HepG2 (cell line): Measurements from ENCODE around the gene LIMA1. TPM values are rescaled to one million over a fixed set of nuclear protein-coding genes. Genes with fewer than 3 reads are reported as not detected.

ENCODE experiments used
- ATAC-seq: fragments of 200-7000 bp; cut with Tn5 transposase; 3 replicates; pipeline ENCODE4 v1.9.1; 2020; ENCODE audit warnings: mild to moderate bottlenecking, moderate library complexity
- BruUV-seq: library from RNA; stranded (reverse); fragments of 400-500 nt; replicated peaks from 2 replicates; lab custom pipeline; 2021; lab: Mats Ljungman, UMichigan
- CTCF ChIA-PET: fragments of 300-600 bp; formaldehyde crosslinking; extraction: SDS; loops from one replicate; lab custom pipeline; 2021; ENCODE audit warnings: low total read pairs, inconsistent platforms, low intra/inter-chr PET ratio; lab: Yijun Ruan, JAX
- POLR2A ChIA-PET: fragments of 350-600 bp; sonication (Branson Sonifier 250); formaldehyde crosslinking; loops from one replicate; lab custom pipeline; 2020; ENCODE audit warnings: antibody characterized with exemption, inconsistent platforms; lab: Yijun Ruan, JAX
- DNase-seq: peaks from one replicate; pipeline ENCODE4 v3.0.0-alpha.2; 2015; ENCODE audit warnings: low spot score
- FAIRE-seq: peaks from 3 replicates; lab custom pipeline; 2011; peaks lifted over from hg19 to GRCh38; lab: Jason Lieb, UNC
- H2AFZ ChIP-seq: one replicate; pipeline ENCODE4 v1.6.1; 2011; ENCODE audit warnings: low read length, inconsistent platforms
- H3K27ac ChIP-seq: fragments of 300-600 bp; 3 replicates; pipeline ENCODE4 v1.8.0; 2011; ENCODE audit warnings: mixed run types, mild to moderate bottlenecking, mixed read lengths, low read length, inconsistent platforms; ENCODE audit not compliant: insufficient read depth; ENCODE audit errors: extremely low read length
- H3K27me3 ChIP-seq, 2 experiments: fragments of 200-600 bp in 1 of 2; 2 replicates in 1 of 2; 3 replicates in 1 of 2; pipeline versions ENCODE4 v1.6.0 to v1.8.0; 2011; ENCODE audit warnings: low read length in 2 of 2, mild to moderate bottlenecking in 2 of 2, moderate library complexity in 2 of 2, inconsistent platforms in 1 of 2; ENCODE audit not compliant: insufficient read depth in 2 of 2, control insufficient read depth in 1 of 2
- H3K36me3 ChIP-seq, 2 experiments: fragments of 200-600 bp in 1 of 2; replicated peaks in 1 of 2; 2 replicates in 1 of 2; 3 replicates in 1 of 2; pipeline versions ENCODE4 v1.5.1 to v1.8.0; 2011; ENCODE audit warnings: low read length in 2 of 2, inconsistent platforms in 1 of 2; ENCODE audit not compliant: insufficient read depth in 2 of 2, control insufficient read depth in 1 of 2
- H3K4me1 ChIP-seq: 2 replicates; pipeline ENCODE4 v1.5.1; 2012; ENCODE audit warnings: low read length, inconsistent platforms; ENCODE audit not compliant: insufficient read depth
- H3K4me2 ChIP-seq: 2 replicates; pipeline ENCODE4 v1.6.0; 2011; ENCODE audit warnings: low read depth, low read length, inconsistent platforms
- H3K4me3 ChIP-seq, 3 experiments: fragments of 200-600 bp in 1 of 3; sonication (generic), shearing (Covaris generic) in 1 of 3; replicated peaks in 1 of 3; 2 replicates each; pipeline ENCODE4 v1.5.1; 2011 to 2016; ENCODE audit warnings: low read length in 3 of 3, inconsistent platforms in 2 of 3, low read depth in 2 of 3, mild to moderate bottlenecking in 2 of 3, control low read depth in 1 of 3, mixed read lengths in 1 of 3; ENCODE audit not compliant: insufficient read depth in 1 of 3
- H3K79me2 ChIP-seq: one replicate; pipeline ENCODE4 v1.6.1; 2011; ENCODE audit warnings: low read length, inconsistent platforms; ENCODE audit not compliant: insufficient read depth
- H3K9ac ChIP-seq: 2 replicates; pipeline ENCODE4 v1.6.0; 2011; ENCODE audit warnings: mild to moderate bottlenecking, low read depth, low read length, inconsistent platforms; ENCODE audit not compliant: insufficient read depth
- H3K9me3 ChIP-seq: 2 replicates; pipeline ENCODE4 v1.5.1; 2012; ENCODE audit warnings: mild to moderate bottlenecking, low read length
- H4K20me1 ChIP-seq: 2 replicates; pipeline ENCODE4 v1.6.0; 2011; ENCODE audit warnings: inconsistent platforms, mild to moderate bottlenecking, low read length, moderate library complexity; ENCODE audit not compliant: insufficient read depth
- DNMT1 ChIP-seq: sonication (generic); formaldehyde crosslinking; IDR thresholded peaks from 2 replicates; pipeline ENCODE4 v1.5.1; 2020; ENCODE audit warnings: mild to moderate bottlenecking, missing genetic modification reagents
- EZH2 ChIP-seq: conservative IDR thresholded peaks from 2 replicates; pipeline ENCODE4 v1.6.1; 2012; ENCODE audit warnings: mild to moderate bottlenecking, low read depth, low read length, moderate library complexity
- HNRNPLL ChIP-seq: fragments of 200-400 bp; formaldehyde crosslinking; IDR thresholded peaks from 2 replicates; pipeline ENCODE4 v1.6.1; 2017; ENCODE audit warnings: mild to moderate bottlenecking, low read depth, low read length; ENCODE audit not compliant: poor library complexity, severe bottlenecking
- JARID2 ChIP-seq: sonication (generic); formaldehyde crosslinking; IDR thresholded peaks from 2 replicates; pipeline ENCODE4 v1.8.1; 2023; ENCODE audit warnings: missing genetic modification reagents, inconsistent platforms; ENCODE audit not compliant: insufficient replicate concordance
- PLRG1 ChIP-seq: fragments of 450-650 bp; conservative IDR thresholded peaks from 2 replicates; pipeline ENCODE4 v1.6.1; 2016
- RBFOX2 ChIP-seq: fragments of 200-400 bp; formaldehyde crosslinking; IDR thresholded peaks from 2 replicates; pipeline ENCODE4 v1.6.1; 2017; ENCODE audit warnings: low read depth, mild to moderate bottlenecking, low read length
- ZFP90 ChIP-seq: sonication (generic); formaldehyde crosslinking; IDR thresholded peaks from 2 replicates; pipeline ENCODE4 v1.8.0; 2022; ENCODE audit warnings: missing genetic modification reagents, mild to moderate bottlenecking, inconsistent platforms, borderline replicate concordance
- ZNF331 ChIP-seq: sonication (generic); formaldehyde crosslinking; IDR thresholded peaks from 2 replicates; pipeline ENCODE4 v1.4.0; 2020; ENCODE audit warnings: missing genetic modification reagents
- ZNF652 ChIP-seq: IDR thresholded peaks from 2 replicates; pipeline ENCODE4 v1.6.1; 2016; ENCODE audit warnings: low read depth, borderline replicate concordance
- ZNF780A ChIP-seq: sonication (generic); formaldehyde crosslinking; IDR thresholded peaks from 2 replicates; pipeline ENCODE4 v1.8.0; 2022; ENCODE audit warnings: mild to moderate bottlenecking, missing genetic modification reagents, moderate library complexity
- ZNF879 ChIP-seq: sonication (generic); formaldehyde crosslinking; IDR thresholded peaks from 2 replicates; pipeline ENCODE4 v1.8.1; 2023; ENCODE audit warnings: missing genetic modification reagents
- ZNF891 ChIP-seq: sonication (generic); formaldehyde crosslinking; IDR thresholded peaks from 2 replicates; pipeline ENCODE4 v1.5.0; 2020; ENCODE audit warnings: mild to moderate bottlenecking, missing genetic modification reagents
- WGBS: methylation state at CpG from one replicate; pipeline ENCODE4 v1.1.6; 2017; ENCODE audit warnings: low lambda C conversion rate; 5-methylcytosine and 5-hydroxymethylcytosine counted together
- in situ Hi-C: cut with HindIII; loops from 2 replicates; pipeline ENCODE4 v1.10.0; 2017; ENCODE audit warnings: low pct_unique_long_range_greater_than_20kb; ENCODE audit not compliant: extremely low pct_ligation_motif_present
- intact Hi-C: fragments of 100-400 bp; cut with micrococcal nuclease; formaldehyde crosslinking; loops from one replicate; pipeline ENCODE4 v1.10.0; 2022; ENCODE audit not compliant: unreplicated experiment
- polyA plus RNA-seq, 8 experiments: library from polyadenylated mRNA; depleted of rRNA in 3 of 8; stranded (reverse) in 7 of 8; unstranded in 1 of 8; fragments of >200 nt; fragmentation: Illumina TruSeq in 4 of 8; extraction: Trizol in 4 of 8; gene quantifications; 2 replicates each; pipeline versions ENCODE4 v1.2.1 to v1.2.3, GENCODE V29; 2011 to 2016; ENCODE audit warnings: low read depth in 4 of 8, missing spikeins in 1 of 8, mixed read lengths in 1 of 8; ENCODE audit not compliant: insufficient read depth in 1 of 8
- total RNA-seq, 5 experiments: library from RNA; depleted of rRNA; stranded (reverse); fragments of >200 nt; fragmentation: Illumina TruSeq; extraction: Trizol; gene quantifications; 2 replicates each; pipeline ENCODE4 v1.2.3, GENCODE V29; 2016; ENCODE audit warnings: low read depth in 1 of 5

Gene LIMA1
- total and polyA plus RNA-seq, 2 of the 13 experiments (the other 11 are each of a cell fraction or from before 2014, with no cell fraction given) = 13.0 to 19.8 TPM

DNA sequence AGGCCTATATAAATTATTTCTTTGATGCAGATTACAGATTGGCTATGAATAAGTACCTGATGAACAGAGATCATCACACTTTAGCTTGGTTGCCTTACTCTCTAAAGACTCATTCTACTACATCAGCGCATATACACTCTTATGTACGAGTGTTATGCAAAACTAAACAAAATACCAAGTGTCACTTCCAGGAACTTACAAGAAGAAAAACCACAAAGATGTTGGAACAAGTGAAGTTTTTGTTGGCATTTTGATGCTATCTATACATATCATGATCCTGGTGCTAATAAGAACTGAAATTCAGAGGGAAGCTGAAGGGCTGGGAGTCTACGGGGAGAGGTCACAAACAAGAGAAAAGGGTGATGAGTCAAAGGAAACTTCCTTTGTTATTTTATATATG lies 68.3 kb downstream of the LIMA1 start:
- H2AFZ ChIP-seq = no peak overlapping the region
- no peak overlapping the region for H3K4me2 ChIP-seq
- H3K9me3 ChIP-seq = no peaks in the 10 kb centered on the region
- H3K79me2 ChIP-seq = no peaks in the 10 kb centered on the region
- no peaks in the 10 kb centered on the region for H3K4me1 ChIP-seq
- H3K9ac ChIP-seq = no peak overlapping the region
- intact Hi-C loops (no loop called here), in situ Hi-C loops (no loop called here)
- TF ChIP-seq ZNF331 (no peak), JARID2 (CRISPR knock-in tag) (no peak), ZFP90 (no peak), RBFOX2 (no peak), ZNF891 (CRISPR knock-in tag) (no peak), ZNF652 (CRISPR knock-in tag) (no peak), PLRG1 (no peak), ZNF879 (CRISPR knock-in tag) (no peak), DNMT1 (CRISPR knock-in tag) (no peak), EZH2 (no peak), HNRNPLL (no peak), ZNF780A (no peak)
- ATAC-seq (no peak), FAIRE-seq (no peak), DNase-seq (no peak)
- H3K4me3 ChIP-seq = no peak overlapping the region
- 94% methylated on average over 3 of the region's 3 CpGs for WGBS
- H3K27me3 ChIP-seq = no peaks in the 10 kb centered on the region
- no peak overlapping the region for H3K27ac ChIP-seq
- ChIA-PET CTCF (no interaction called here), POLR2A (no interaction called here)
- no TSS peak for BruUV-seq
- H4K20me1 ChIP-seq = no peaks in the 10 kb centered on the region
- H3K36me3 ChIP-seq = peaks cover 0 to 5% of the 10 kb centered on the region in 2 experiments; a peak in 1 of 5 replicates
